Hippocampal formation (tissue), 2 donors: ENCODE measurements around the gene FRMD8.

ENCODE experiments used
- DNase-seq, 2 donors: peaks; one replicate each; lab custom pipeline; 2025; lab: John Stamatoyannopoulos, UW

FRMD8 gene, protein sequence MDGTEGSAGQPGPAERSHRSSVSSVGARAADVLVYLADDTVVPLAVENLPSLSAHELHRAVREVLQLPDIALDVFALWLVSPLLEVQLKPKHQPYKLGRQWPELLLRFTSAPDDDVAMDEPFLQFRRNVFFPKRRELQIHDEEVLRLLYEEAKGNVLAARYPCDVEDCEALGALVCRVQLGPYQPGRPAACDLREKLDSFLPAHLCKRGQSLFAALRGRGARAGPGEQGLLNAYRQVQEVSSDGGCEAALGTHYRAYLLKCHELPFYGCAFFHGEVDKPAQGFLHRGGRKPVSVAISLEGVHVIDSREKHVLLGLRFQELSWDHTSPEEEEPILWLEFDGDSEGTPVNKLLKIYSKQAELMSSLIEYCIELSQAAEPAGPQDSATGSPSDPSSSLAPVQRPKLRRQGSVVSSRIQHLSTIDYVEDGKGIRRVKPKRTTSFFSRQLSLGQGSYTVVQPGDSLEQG

DNA sequence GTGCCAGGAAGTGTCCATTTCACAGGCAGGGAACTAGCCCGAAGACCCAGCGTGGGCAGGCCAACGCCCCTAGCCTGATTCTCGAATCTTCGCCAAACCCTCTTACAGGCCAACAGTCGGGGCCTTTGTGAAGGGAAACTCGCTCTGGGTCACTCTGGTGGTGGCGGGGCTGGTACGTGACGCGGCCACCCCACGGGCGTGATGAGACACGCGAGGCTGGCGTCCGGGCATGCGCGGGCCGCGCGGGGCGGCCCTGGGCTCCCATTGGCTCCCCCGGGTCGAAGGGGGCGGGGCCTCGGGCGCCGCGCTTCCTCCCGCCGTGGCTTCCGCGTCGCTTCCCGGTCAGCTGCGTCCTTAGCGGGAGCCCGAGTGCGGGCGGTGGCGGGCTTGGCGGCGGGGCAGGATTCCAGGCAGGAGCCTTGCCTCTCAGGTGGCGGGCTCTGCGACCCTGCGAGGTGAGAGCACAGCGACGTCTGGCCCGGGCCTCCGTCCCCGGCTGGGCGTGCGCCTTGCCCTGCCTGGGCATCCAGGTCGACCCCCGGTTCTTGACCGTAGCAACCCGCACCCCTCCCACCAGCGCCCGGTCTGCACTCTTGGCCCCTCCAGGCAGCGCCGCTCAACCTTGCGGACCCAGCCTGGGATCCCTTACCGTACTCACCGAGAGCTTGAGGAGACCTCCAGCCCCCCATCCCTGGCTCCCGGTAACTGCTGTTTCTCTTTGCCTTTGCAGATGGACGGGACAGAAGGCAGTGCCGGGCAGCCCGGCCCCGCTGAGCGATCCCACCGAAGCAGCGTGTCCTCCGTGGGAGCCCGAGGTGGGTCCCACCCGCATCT is at the start of gene FRMD8:
Gene FRMD8 (plus strand): TSS at position 331 of the 834 bp plus-strand sequence. CDS start 400 bp downstream, at position 731.
- DNase-seq = peak; percentile 82 to 87

DNA sequence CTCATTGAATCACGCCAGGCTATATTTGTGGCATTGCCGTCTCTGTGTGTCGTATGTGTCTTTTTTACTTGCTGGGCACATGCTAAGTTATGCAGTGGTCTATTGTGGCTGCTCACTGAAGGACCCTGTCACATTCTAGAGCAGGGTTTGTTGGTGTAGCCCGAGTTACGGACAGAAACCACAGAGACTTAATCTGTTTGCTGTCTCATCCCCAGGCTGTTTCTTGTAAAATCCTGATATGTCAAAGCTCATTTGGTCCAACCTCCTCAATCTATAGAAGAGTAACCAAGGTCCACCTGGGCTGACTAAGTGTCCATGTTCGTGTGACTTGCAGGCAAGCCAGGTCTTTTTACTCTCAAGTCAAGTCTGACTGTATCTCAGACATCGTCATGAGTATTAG is 47.8 kb upstream of the FRMD8 start:
- no peak for DNase-seq

DNA sequence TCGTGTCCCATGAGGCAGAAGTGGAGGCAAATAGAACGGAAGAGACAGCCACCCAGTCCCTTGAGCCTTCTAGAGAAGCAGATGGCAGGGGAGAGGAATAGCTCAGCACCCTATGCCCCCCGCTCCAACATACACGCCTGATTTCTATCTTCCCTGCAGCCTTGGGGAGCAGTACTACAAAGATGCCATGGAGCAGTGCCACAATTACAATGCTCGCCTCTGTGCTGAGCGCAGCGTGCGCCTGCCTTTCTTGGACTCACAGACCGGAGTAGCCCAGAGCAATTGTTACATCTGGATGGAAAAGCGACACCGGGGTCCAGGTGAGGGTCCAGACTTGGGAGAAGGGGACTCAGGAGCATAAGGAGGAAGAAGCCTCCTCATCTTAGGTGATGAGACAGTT is 46.2 kb upstream of the FRMD8 start:
- no peak for DNase-seq

DNA sequence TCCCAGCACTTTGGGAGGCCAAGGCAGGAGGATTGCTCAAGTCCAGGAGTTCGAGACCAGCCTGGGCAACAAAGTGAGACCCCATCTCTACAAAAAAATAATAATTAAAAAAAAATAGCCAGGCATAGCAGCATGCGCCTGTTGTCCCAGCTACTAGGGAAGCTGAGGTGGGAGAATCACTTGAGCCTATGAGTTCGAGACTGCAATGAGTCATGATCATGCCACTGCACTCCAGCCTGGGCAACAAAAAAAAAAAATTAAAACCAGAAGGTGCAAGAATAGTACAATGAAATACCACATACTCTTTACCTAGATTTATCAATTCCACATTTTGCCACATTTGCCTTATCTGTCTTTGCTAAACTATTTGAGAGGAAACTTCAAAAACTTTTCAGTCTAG is 44.6 kb upstream of the FRMD8 start:
- DNase-seq = no peak

DNA sequence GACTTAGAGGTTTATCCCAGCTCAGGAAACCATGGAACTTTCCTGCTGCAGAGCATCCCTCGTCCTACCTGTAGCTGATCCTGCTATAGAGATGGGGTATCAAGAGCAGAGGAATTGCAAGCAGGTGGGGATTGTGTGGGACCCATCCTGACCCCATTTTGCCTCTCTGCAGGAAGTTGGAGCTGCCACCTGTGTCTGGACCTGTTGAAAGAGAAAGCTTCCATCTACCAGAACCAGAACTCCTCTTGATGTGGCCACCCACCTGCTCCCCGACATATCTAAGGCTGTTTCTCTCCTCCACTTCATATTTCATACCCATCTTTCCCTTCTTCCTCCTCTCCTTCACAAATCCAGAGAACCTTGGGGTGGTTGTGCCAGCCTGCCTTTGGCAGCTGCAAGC is 34.9 kb upstream of the FRMD8 start:
- no peak for DNase-seq

DNA sequence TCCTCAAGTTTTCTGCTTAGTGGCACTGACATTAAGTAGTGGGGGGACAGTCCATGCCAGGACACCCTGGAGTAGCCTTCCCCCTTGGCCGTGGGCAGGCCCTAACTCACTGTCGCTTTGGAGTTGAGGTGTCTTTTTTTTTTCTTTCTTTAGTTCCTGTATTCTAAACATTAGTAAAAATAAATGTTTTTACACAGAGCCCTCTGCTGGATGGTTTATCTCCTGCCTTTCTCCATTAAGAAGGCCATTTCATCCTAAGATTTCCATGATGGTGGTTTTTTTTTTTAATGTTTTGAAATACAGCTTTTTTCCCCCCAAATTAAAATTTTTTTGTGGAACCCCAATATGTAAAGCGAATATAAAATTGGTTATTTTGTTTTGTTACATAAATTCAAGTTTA is 33.7 kb upstream of the FRMD8 start:
- DNase-seq = peak in 1 of 2 donors; percentile 35

DNA sequence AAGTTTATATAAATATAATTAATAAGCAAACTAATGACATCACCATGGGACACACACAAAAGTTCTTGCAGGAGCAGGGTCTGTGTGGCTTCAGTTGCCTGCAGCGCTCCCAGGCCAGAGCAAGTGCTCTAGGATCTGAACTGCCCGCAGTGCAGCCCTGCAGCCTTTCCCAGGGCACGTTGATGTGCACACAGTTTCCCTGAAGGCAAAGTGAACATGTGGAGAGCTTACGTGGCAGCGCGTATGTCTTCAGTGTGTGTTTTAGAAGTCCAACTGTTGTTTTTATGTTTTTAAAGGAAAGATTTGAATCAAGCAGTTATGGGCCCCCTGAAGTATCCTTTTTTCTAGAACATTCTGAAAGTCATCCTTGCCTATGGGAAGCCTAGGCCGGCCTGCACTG is 33.1 kb upstream of the FRMD8 start:
- no peak for DNase-seq

DNA sequence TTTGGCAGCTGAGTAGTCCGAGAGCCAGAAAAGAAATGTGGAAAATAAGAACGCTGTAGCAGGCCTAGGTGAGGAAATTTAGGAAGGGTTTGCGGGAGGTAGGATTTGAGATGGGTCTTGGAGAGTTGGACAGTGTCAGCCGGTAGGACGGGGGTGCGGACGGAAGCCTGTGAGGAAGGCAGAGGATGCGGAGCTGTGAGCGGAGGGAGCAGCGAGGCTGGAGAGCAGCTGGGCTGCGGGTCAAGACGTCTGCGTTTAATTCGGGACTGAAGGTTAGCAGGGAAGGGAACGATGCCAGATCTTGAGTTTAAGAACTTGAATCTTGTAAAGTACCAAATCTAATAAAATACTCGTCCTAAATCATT is 32.6 kb upstream of the FRMD8 start:
- peak in 1 of 2 donors; percentile 73 for DNase-seq

DNA sequence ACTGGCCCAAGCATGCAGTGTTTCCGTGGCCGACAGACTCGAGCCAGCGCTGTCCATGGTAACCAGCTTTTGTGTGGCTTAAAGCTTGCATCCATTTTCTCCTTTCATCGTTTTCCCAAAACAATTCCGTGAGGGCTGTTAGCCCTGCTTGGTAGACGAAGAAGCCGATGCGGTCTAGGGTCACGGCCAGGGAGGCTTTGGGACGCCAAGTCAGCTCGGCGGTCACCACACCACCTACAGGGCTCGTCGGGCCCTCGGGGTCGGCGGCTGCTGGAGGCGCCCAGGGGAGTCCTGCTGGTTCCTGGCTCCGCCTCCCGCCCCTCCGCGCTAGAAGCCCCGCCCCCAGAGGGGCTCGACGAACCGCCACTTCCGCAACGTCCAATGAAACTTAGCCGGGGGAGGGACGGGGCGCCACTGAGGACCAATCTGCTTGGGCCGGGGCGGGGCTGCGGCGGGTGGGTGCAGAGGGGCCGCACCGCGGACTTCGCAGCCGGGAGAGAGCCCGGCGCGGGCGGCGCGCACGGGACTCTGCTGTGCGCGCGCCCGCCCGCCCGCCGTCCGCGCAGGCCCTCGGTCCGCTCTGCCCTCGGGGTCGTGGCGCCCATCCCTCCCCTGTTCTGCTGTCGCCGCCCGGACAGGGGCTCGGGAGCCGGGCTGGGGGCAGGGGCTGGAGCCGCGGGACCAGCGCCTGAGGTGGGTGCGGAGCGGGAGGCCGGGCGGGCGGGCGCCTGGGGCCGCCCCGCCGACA is 32.0 kb upstream of the FRMD8 start, which contains the start of gene TIGD3:
Gene TIGD3 (plus strand): TSS at position 487 of the 748 bp plus-strand sequence. CDS start 1,058 bp downstream, outside the sequence.
- peak; percentile 96 to 97 for DNase-seq

DNA sequence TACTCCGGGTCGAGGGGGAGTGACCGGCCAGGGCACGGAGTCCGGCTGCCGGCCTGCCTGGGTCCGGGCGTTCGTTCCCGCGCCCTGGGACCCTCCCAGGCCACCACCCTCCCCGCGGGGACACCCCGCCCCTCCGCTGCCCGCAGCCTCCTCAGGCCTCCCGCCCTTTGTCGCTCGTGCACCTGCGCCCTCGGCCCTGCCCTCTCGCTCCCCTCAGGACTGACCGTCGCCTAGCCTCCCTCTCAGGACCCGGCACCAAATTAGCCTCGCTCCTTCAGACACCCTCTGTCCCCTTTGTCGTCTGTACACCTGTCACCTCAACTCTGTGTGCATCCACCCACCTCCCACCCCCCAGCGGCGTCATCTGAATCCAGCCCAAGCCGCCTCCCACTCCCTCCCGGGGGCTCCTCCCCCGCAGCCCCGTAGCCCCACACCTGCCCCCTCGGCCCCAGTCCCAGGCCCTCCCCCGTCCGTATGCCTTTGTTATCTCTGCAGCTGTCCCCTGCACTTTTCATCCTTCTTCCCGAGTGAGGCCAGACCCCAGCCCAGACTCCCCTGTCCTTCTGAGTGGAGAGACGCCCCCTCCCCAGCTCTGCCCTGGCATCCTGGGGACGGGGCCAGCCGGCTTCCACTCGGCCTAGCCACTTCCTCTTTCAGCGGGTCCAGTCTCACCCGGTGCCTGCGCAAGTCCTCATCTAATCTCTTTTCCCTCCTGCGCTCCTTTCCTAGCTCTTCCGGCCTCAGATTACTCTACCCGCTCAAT is 31.2 kb upstream of the FRMD8 start:
- DNase-seq = no peak

DNA sequence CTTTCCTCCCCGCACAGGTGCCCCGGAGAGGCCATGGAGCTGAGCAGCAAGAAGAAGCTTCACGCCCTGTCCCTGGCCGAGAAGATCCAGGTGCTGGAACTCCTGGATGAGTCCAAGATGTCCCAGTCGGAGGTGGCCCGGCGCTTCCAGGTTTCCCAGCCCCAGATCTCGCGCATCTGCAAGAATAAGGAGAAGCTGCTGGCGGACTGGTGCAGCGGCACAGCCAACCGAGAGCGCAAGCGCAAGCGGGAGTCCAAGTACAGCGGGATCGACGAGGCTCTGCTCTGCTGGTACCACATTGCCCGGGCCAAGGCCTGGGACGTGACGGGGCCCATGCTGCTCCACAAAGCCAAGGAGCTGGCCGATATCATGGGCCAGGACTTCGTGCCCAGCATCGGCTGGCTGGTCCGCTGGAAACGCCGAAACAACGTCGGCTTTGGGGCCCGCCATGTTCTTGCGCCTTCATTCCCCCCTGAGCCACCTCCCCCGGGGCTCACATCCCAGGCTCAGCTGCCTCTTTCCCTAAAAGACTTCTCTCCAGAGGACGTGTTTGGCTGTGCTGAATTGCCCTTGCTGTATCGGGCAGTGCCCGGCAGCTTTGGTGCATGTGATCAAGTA is 30.6 kb upstream of the FRMD8 start:
- peak in 1 of 2 donors; percentile 28 for DNase-seq

DNA sequence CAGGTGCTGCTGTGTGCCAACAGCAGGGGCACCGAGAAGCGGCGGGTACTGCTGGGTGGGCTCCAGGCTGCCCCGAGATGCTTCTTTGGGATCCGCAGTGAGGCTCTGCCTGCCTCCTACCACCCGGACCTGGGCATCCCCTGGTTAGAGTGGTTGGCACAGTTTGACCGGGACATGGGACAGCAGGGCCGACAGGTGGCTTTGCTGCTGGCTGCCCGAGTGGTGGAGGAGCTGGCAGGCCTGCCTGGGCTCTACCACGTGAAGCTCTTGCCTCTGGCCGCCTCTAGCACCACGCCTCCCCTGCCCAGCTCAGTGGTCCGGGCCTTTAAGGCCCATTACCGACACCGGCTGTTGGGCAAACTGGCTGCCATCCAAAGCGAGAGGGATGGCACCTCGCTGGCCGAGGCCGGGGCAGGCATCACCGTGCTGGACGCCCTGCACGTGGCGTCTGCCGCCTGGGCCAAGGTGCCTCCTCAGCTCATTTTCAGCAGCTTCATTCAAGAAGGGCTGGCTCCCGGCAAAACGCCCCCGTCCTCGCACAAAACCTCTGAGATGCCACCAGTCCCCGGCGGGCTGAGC is 30.0 kb upstream of the FRMD8 start:
- DNase-seq = no peak

DNA sequence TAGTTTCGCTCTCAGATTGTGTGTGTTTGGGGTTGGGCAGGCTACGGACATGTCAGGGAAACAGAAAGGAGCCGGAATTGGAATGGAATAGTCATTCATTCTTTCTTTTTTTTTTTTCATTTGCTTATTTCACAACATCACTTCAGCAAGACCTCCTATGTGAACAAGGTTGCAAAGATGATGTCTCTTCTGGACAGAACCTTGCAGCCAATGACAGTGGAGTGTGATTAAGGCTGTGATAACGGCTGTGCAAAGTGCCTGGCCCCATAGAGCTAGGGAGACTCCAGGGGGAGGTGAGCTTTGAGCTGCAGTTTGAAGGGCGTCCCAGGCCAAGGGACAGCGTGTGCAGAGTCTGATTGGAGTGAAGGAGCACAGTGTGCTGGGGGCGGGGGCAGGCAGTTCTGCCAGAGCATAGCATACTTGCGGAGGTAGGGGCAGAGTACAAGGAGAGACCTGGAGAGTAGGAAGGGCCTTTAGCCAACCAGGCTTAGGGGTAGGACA is 28.5 kb upstream of the FRMD8 start:
- DNase-seq = no peak

DNA sequence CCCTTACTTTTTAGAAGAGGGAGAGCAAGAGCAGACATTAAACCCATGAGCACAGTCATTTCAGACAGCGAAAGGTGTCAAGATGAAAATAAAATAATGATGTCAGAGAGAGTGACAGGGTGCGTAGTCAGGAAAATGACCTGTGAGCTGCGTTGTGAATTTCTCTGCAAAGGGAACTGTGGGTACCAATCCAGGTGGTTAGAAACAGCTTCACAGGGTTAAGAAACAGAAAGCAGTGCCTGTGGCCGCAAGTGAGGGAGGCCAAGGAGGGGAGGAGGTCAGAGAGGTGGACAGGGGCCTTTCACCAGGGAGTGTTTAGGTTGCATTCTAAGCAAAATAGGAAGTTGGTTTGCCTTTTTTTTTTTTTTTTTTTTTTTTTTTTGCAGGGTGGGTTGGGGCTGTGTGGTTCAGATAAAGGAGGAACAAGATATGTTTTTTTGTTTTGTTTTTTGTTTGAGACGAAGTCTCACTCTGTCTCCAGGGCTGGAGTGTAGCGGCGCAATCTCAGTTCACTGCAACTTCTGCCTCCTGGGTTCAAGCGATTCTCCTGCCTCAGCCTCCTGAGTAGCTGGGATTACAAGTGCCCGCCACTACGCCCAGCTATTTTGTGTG is 24.0 kb upstream of the FRMD8 start:
- DNase-seq = no peak

DNA sequence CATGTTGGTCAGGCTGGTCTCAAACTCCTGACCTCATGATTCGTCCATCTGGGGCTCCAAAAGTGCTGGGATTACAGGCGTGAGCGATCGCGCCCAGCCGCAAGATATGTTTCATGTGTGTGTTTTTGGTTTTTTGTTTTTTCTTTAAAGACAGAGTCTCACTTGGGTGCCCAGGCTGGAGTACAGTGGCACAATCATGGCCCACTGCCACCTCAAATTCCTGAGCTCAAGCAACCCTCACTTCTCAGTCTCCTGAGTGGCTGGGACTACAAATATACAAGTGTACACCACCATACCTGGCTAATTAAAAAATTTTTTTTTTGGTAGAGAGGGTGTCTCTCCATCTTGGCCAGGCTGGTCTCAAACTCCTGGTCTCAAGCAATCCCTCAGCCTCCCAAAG is 23.5 kb upstream of the FRMD8 start:
- DNase-seq = no peak

DNA sequence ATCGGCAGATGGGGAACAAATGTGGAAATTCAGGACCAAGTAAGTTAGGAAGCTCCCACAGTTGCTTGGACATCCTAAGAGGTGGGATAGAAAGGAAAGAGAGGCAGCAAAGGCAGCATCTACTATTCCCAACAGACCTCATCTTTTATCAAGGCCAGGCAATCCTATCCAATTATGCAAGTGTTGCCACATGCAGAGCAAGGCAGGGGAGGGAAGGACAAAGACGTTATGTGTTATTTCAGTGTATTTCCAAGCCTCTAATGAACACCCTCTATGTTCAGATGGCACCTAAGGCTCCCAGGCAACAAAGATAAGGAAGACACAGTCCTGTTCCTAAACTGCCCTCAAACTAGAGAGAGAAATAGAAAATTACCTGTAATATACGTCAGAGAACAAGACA is 22.7 kb upstream of the FRMD8 start:
- no peak for DNase-seq

DNA sequence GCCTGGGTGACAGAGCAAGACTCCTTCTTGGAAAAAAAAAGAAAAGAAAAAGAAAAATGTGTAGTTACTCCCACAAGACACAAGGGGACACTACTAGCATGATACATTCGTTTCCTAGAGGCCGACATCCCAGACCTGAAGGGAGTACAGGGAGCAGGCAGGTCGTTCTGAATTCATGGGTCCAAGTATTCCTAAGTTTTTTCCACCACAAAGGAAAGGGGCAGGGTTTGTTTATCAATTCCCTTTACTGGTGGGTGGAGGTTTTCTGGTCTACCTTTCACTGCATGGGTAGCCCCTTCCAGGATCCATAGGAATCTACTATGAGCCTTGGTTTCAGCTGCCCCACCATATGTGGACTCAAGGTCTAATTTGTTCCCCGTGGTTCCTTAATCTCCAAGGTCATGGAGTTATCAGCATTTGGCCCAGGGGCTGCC is 20.1 kb upstream of the FRMD8 start:
- DNase-seq = peak in 1 of 2 donors; percentile 79

DNA sequence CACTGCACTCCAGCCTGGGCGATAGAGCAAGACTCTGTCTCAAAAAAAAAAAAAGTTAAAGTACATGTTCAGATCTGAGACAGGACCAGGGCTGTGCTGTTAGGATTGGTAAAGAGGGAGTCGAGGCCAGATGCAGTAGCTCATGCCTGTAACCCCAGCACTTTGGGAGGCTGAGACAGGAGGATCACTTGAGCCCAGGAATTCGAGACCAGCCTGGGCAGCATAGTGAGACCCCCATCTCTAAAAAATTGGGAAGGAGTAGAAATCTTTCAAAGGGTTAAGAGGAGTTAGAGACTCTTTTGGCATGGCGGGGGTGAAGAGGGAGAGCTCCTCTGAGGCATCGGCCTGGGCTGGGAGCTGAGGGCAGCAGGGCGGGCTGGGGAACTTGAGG is 15.8 kb upstream of the FRMD8 start:
- no peak for DNase-seq

DNA sequence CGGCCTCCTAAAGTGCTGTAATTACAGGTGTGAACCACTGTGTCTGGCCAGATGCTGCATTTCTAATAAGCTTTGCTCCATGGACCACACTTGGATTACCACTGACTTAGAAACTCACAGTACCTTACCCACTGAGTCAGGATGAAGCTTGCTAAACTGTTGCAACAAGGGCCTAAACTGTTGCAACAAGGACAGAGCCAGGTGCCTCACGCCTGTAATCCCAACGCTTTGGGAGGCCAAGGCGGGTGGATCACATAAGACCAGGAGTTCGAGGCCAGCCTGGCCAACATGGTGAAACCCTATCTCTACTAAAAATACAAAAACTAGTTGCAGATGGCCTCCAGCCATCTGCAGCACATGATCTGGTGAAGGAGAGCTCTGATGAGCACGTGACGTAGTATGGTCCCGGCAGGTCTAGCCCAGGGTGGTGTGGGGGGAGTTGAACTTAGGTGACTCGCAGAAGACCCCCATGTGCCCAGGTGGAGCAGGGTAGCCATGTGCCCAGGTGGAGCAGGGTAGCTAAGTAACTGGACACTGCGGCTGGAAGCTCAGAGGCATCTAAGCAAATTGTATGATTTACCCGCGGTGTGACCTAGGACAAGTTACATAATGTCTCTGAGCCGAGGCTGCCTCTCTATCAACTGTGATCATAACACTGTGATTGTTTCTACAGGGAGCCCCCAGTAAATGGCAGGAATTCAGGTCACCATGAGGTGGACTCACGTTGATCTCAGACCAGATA is 12.4 kb upstream of the FRMD8 start:
- DNase-seq = no peak
